Breast epithelium (tissue), 3 donors: ENCODE results near the gene ELK1.
A peak's percentile ranks its signal among the peaks of the same experiment; 100 is the strongest.

ENCODE experiments used
- CTCF ChIP-seq, 3 donors: fragments of 450-650 bp; IDR thresholded peaks; one replicate each; pipeline ENCODE4 v1.5.1; 2016 to 2017; ENCODE audit warnings: antibody characterized with exemption in 3 of 3, mild to moderate bottlenecking in 3 of 3, moderate library complexity in 3 of 3
- POLR2A ChIP-seq: fragments of 450-650 bp; IDR thresholded peaks from one replicate; pipeline ENCODE4 v1.6.1; 2016; ENCODE audit warnings: antibody characterized with exemption, mild to moderate bottlenecking, moderate library complexity
- POLR2AphosphoS5 ChIP-seq, 3 donors: sonication (generic); formaldehyde crosslinking; IDR thresholded peaks; one replicate each; pipeline ENCODE4 v1.6.1; 2017; ENCODE audit warnings: antibody characterized with exemption in 3 of 3

- TF ChIP-seq POLR2A, result no peak
- no peak for TF ChIP-seq POLR2AphosphoS5 (IDR thresholded peaks at IDR 0.05)
- TF ChIP-seq CTCF (IDR thresholded peaks at IDR 0.05), result peak in 1 of 3 donors; percentile 23
These were observed 6.4 kb downstream of the ELK1 start for GRCh38 chrX:47643926-47644325.
